GM19193 (cell line): Measurements from ENCODE around the gene DDRGK1.

ENCODE experiments used
- POLR2A ChIP-seq: IDR thresholded peaks from 4 replicates; pipeline ENCODE4 v1.6.1; 2011; ENCODE audit not compliant: insufficient read depth, insufficient read length; ENCODE audit errors: extremely low read depth

The DDRGK1 gene

DNA sequence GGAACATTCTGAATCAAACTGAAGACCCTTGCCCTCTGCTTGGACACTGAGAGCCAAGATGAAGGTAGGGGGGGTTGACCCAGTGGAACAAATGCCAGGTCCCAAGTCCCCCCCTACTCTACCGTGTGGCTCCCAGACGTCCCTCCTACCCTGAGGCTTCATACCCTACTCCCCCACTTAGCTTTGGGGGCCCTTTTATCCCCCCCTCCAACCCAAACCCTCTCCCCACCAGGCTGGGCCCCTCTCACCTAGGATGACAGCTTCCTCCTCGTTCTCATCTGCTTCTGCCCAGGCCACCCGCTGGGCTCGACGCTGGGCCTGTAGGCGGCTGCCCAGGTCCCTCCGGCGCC lies 1.5 kb downstream of the DDRGK1 start:
- no peak for TF ChIP-seq POLR2A

DNA sequence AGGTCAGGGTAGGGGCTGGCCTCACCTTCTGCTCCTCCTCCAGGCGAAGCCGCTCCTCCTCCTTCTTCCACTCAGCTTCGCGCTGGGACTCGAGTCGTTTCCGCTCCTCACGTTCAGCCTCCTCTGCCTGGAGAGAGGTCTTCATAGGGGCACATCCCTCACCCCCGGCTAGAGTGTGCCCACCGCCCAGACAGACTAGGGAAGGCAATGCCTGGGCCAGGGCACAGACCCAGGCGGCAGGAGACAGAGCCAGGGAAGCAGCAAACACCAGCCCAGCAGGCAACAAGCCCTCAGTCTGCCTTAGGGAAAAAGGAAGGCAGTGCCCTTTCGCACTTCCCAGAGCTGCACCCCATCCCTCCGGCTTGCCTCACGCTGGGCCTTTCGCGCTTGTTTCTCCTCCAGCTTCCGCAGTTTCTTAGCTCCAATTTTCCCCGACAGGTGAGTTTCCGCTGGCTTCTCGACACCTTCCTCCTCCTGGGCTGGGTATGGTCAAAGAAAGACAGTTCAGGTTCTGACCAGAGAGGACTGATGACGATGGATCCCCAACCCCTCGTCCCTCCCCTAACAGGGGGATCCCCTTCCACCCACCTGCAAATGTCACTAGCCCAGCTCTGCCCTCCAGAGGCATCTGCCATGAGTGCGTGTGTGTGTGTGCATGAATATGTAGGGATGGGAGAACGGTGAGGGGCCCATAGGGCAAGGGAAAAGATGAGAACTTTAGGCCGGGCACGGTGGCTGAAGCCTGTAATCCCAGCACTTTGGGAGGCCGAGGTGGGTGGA lies 4.3 kb downstream of the DDRGK1 start:
- no peak for TF ChIP-seq POLR2A

- no peak for TF ChIP-seq POLR2A
These were observed 5.3 kb downstream of the DDRGK1 start for GRCh38 chr20:3199206-3199605.

- TF ChIP-seq POLR2A, result no peak
These were observed 8.8 kb downstream of the DDRGK1 start for GRCh38 chr20:3195590-3196237.

DNA sequence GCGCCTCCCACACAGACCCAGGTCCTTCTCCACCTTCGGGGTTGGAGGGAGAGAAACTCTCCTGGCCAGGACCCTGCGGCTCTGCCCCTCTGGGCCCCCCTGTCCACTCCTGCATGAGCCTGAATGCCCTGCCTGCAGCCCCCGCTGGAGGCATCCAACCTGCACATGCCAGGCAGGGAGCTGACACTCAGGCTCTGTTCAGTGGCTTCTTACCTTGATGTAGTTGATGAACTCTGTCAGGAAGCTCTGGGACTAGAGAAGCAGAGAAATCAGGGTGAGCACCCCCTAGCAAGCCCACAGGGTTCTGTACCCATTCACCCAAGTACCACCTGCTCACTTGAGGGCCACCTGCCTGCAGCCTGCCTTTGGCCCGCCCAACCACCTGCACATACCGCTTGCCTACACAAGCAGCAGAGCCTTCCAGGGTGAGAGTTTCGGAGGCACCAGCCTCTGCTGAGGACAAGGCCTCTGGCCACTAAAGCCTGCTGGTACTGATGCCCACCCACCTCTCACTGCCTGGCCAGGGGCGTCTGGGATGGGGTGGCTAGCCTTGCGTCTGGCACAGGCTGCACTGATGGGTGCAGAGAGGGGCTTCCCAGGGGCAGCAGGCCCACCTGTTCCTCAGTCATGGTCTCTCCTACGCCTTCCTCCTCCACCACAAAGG lies 9.7 kb downstream of the DDRGK1 start:
- TF ChIP-seq POLR2A, result no peak

DNA sequence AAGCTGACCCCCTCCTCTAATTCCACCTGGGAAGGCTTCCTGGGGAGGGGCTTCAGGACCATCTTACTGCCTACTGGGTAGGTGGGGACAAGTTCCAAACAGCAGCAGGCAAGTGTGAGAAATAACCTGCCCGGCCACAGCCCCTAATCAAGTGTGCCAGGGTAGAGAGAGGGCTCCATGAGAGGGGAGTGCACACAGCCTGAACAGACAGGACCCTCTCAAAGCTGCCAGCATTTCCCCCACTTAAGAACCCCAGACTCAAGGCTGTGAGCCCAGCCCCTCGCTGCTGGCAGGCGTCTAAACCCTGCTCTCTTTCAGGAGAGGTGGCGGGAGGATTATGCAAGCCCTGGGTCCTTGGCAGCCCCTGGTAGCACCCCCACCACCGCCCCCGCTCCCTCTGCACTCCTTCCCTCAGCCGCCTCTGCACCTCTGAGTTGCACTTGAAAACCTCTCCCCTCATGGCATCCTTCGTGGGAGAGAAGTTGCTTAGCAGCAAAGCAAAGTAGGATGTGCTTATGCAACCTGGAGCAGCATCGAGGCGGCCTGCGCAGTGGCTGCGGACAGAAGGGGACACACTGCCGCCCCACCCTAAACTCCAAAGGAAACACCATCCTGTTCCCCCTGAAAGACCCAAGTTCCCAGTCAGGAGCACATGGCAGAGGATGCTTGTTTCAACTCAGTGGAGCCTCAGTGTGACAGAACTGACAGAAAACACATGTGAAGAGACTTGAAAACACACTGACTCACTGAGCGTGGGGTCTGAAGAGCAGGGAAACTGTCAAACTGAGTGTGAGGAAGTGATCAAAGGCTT lies 10.5 kb downstream of the DDRGK1 start:
- no peak for TF ChIP-seq POLR2A

- TF ChIP-seq POLR2A, result no peak
These were observed 12.1 kb downstream of the DDRGK1 start for GRCh38 chr20:3192226-3193015.

GRCh38 chr20:3190681-3191111 lies 13.8 kb downstream of the DDRGK1 start:
- TF ChIP-seq POLR2A, result no peak

GRCh38 chr20:3189561-3190131 lies 14.8 kb downstream of the DDRGK1 start:
- TF ChIP-seq POLR2A, result no peak

DNA sequence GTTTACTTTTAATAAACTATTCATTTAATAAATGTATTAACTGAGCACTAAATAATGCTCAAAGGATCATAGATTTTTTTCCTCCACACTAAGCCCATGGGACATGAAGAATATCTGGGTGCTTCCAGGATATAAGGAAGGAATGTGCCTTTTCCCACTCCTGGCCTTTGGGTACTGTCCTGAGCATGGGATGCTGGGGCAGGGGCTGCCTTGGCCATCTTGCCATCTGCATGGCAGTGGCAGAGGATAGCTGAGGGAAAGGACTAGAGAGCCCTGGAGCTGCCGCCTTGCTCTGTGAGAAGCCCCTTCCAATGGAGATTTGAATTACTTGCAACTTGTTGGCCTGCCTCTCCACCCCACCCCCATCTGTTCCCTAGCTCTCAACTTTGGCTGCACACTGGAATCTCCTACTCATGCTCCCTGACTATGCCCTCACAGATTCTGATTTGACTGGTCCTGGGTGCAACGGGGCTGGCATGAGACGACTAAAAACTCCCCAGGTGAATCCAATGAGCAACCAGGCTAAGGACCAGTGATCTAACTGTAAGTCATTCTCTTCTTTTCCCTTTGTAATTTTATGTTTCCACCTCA lies 15.6 kb downstream of the DDRGK1 start:
- TF ChIP-seq POLR2A, result no peak

DNA sequence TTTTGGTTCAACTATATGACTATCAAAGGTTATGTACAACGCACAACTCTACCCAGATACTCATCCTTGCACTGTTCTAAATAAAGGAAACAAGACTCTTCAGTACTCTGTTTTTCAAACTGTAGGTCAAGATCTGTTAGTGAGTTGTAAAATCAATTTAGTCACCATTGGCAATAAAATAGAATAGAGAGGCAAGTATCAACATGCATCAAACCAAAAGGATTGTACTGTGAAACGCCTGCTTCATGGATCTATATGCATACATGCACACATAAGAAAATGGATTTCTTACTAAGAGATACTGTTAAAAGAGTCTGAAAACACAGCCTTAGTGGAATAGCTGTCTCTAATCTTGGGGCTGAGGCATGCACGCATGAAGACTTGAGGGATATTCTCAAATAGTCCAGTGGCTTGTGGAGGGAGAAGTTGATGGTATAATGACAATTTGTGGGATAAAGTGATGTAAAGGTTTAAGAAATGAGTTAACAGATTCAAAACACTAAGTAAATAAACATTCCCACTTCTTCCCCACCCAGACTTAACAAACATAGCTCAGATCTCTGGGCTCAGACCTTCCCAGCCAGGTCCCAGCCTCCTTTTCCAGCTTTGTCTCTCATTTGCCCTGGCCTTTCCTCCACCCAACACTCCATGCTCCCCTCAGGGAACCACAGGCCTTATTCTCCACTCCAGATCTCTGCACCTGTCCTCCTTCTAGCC lies 20.4 kb downstream of the DDRGK1 start:
- no peak for TF ChIP-seq POLR2A

DNA sequence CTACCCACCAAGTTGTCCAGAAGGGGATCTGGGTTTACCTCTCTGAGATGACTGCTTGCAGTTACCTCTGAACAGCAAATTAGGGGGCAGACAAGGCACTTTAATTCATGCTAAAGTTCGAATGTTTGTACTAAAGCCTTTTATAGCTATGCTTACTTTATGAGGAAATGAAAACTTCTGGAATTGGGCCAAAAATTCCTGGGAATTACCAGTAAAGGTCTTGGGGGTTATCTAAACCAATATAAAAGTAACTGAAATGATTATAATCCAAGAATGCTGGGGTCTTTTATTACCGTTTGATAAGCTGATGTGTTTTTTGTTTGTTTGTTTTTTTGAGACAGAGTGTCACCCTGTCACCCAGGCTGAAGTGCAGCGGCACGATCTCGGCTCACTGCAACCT lies 23.2 kb downstream of the DDRGK1 start:
- no peak for TF ChIP-seq POLR2A

GRCh38 chr20:3180319-3180718 lies 24.2 kb downstream of the DDRGK1 start:
- no peak for TF ChIP-seq POLR2A
